GM19193 (cell line): ENCODE data around the gene ALB.

Experiments used
- POLR2A ChIP-seq: IDR thresholded peaks from 4 replicates; pipeline ENCODE4 v1.6.1; 2011; ENCODE audit not compliant: insufficient read depth, insufficient read length; ENCODE audit errors: extremely low read depth

ALB gene

GRCh38 chr4:73404042-73404441 is at the start of gene ALB:
Gene ALB (plus strand): TSS chr4:73404287. CDS start chr4:73404328, 41 bp downstream.
- no peak for TF ChIP-seq POLR2A

- no peak for TF ChIP-seq POLR2A
These were observed 28.8 kb upstream of the ALB start for GRCh38 chr4:73375328-73375741.

- TF ChIP-seq POLR2A: no peak
These were observed 27.8 kb upstream of the ALB start for GRCh38 chr4:73376251-73376650.

GRCh38 chr4:73376976-73377375 is 27.1 kb upstream of the ALB start:
- TF ChIP-seq POLR2A: no peak

DNA sequence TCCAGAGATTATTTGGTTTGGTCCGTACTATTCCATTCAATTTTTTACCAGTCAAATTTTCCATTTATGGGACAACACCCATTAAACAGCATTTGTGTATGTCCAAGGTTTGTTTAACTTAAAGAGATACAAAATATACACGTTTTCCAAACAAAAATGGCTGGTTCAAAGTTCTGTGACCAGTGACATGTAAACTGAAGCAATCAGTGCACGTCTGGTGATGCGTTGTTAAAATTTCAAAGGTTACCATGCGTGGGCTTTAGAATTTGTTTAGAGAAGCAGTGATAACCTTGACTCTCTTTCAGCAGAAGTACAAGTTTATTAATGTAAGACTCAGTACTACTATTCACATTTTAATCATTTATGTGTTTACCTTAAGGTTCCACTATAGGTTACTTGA is 25.2 kb upstream of the ALB start:
- no peak for TF ChIP-seq POLR2A

- no peak for TF ChIP-seq POLR2A
These were observed 24.1 kb upstream of the ALB start for GRCh38 chr4:73379946-73380345.

DNA sequence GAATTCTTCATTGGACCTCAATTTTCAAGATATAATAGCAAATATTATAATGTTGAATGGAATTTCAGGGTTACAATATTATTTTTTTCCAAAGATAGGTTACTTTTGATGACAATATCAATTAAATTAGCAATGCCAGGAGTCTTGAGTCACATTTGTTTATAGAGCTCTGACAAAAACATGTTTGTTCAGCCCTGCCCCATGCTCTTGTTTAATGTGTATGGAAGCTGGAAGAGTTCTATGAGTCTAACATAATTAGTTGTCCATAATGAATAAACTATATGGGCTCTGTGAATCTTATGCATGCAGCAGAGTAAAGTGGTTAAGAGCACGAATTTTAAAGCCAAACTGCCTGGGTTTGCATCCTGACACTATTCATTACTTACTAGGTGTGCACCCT is 22.9 kb upstream of the ALB start:
- no peak for TF ChIP-seq POLR2A

DNA sequence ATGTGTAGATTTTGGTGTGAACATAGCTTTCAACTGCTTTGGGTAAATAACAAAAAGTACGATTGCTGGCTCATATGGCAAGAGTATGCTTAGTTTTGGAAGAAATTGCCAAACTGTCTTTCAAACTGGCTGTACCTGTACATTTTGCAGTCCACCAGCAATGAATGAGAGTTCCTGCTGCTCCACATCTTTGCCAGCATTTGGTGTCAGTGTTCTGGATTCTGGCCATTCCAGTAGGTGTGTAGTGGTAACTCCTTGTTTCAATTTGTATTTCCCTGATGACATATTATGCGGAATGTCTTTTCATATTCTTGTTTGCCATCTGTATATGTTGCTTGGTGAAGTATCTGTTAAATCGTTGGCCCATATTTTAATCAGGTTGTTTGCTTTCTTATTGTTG is 20.6 kb upstream of the ALB start:
- no peak for TF ChIP-seq POLR2A

DNA sequence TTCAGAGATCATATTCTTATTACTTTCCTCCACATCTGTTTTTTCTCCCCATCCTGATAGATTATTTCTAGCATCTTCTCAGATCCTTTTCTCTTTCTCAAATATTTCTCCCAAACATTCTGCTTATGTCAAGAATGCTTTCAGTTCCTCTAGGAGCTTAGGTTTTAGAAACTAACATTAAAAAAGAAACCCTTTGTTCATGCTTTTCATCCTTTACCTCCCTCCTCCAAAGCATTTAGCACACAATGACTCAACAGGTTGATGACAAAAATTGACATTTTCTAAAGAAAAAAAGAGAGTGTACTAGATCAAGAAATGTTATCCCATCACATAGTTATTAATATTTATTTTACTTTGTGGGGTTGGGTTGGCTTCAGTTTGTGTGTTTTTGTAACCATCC is 16.5 kb upstream of the ALB start:
- no peak for TF ChIP-seq POLR2A

- no peak for TF ChIP-seq POLR2A
These were observed 15.2 kb upstream of the ALB start for GRCh38 chr4:73388887-73389286.

DNA sequence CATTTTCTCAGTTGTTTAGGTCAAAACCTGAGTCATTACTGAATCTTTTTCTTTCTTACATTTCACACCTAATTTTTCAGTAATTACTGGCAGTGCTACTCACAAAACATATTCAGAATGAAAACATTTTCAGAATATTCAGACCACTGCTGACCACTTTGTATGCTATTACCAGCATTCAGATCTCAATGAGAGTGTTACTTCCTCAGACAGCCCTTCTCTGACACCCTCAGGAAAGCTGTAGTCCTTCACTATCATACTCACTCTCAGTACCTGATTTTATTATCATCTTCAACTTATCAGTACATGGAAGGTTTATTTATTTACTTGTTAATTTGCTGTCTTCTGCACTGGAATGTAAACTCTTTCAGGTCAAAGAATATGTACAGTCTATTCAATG is 12.3 kb upstream of the ALB start:
- no peak for TF ChIP-seq POLR2A

DNA sequence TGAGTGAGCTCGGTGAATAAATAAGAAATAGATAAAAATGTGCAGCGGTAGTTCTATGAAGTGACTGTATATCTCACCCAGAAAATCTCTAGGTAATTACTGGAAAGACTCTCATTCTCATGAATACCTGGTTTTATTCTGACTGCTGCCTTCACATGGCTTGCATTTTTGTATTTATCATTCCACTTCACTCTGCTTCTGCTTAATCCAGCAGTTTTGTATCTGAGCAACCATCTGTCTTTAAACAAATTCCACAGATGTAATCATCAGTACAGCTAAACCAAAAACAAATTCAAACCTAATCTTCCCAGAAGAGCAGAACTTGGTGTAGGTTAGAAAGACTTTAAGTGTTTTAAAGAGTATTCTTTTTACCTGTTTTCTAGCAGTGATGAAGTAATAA is 11.2 kb upstream of the ALB start:
- TF ChIP-seq POLR2A: no peak

- TF ChIP-seq POLR2A: no peak
These were observed 7.8 kb upstream of the ALB start for GRCh38 chr4:73396304-73396703.

DNA sequence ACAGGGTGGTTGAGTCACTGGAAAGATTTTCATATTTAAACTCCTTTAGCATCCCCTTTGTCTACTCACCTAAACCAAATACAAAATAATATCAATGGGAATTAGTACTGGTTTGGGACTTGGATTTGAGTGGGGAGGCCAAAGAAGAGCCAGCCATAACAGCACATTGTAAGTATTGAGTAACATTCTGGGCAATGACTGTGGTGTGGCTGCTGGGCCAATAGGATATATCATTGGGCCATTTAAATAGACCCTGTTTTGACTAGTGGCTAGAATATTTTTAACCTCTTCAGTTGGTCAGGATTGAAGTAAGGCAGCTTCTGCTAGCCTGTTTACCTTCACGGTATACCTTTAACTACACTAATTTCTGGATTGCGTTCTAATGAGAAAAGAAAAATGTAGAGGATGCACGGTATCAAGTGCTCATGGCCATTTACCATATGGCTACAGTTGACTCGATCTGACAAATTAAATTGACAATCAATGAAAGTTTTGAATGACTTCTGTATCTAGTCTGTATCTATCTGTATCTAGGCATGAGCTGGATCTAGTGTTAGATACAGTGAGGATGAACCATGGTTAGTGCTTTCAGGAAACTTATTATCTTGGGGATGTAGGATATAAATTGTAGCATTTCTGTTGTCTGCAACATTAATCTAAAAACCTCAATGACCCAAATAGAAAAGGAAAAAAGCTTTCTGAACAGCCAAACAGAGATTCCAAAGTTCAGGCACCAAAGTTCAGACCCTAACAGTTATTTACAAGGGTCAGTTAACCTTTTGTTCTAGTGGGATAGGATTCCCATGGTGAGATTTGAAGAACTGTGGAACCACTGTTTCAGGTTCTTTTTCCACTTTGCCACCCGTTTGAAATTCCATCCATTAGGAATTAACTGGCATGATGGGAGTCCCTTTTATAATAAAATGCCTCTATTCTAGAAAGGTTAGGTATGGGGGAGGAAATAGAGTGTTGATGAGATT is 6.8 kb upstream of the ALB start:
- no peak for TF ChIP-seq POLR2A

DNA sequence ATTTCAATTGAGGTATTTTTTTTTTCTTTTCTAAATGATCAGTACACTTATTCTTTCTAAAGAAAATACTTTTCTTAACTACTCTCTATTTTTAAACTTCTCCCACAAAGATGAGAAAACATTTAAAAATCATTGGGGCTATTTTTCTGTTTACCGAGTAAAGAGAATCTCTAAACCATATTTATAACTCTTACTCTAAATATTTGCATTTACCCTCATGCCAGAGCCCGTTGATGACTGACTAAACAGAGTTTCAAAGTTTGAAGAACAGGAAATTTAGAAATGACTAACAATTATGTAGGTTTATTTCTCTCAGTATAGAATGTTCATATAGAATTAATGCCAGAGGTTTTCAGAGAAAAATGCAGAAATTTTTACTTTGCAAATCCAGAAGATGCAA is 2.7 kb upstream of the ALB start:
- no peak for TF ChIP-seq POLR2A

DNA sequence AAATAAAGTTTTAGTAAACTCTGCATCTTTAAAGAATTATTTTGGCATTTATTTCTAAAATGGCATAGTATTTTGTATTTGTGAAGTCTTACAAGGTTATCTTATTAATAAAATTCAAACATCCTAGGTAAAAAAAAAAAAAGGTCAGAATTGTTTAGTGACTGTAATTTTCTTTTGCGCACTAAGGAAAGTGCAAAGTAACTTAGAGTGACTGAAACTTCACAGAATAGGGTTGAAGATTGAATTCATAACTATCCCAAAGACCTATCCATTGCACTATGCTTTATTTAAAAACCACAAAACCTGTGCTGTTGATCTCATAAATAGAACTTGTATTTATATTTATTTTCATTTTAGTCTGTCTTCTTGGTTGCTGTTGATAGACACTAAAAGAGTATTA is 370 bp downstream of the ALB start:
- TF ChIP-seq POLR2A: no peak
